HG02973 (cell line): Measurements from ENCODE around the gene OLA1.

Experiments used
- ATAC-seq: cut with Tn5 transposase; IDR thresholded peaks from one replicate; pipeline ENCODE4 v1.9.1; 2021; ENCODE audit warnings: moderate library complexity; ENCODE audit not compliant: unreplicated experiment

The OLA1 gene

DNA sequence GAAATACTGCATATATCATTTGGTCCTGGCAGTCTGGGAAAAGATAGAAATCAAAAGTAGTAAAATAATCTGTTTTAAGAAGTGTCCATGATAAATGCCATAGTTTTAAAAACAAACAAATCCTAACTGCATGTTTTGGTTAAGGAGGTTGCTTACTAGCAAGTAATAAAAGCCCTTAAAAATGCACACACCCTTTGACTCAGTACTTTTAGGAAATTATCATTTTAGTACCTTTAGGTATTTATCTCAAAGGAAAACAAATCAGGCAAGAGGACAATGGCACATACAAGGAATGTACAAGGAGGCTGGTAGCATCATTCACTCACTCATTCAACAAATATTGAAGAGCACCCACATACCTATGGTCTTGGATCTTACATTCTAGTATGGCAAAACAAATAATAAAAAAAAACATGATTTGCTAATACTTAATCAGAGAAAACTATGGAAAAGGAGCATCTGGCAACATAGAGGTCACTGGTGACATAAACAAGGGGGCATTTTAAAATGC is 67.6 kb downstream of the OLA1 start:
- no peak for ATAC-seq

DNA sequence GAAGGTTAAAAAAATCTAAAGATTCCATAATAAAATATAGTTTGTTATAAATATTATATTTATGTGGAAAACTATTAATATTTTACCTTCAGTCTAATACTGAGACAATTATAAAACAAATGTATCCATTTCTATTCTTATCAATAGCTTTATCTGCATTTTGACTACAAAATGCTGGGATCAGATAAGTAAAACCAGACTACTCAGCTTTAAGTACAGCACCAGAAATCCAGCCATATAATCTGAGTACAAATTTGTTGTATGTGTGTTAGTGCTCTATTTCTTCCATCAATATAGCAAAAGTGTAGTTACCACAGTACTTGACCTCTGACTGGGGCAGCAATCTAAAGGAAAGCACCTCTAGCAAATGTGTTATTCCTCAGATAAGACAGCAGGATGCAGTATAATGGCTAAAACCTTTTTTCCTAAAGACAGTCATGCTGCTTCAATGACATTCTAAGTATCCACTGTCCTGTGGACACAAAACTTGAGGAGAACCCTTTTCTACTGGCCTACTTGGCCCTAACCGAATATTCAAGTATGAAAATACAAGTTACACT is 68.1 kb downstream of the OLA1 start:
- ATAC-seq: no peak

DNA sequence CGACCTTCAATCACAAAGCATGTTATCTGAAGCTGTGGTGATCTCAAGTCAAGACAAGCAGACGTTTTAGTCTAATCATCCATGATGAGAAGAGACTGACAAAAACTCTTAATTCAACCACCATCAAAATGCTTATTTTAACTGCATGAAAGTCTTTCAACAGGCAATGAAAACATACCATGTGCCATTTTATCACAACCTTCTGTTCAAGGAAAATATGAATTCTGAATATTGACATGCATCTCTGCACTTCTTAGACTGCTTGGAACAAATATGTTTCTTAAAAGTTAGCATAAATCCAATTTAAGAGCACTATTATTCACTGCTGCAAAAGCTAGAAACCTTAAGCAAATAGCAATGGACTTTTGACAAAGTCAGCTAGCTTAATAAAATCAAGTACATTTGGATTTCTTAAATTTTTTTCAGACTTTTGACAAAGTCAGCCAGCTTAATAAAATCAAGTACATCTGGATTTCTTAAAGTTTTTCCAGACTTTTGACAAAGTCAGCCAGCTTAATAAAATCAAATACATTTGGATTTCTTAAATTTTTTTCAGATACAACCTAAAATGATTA is 70.9 kb downstream of the OLA1 start:
- no peak for ATAC-seq

GRCh38 chr2:174176898-174177297 is 71.4 kb downstream of the OLA1 start:
- no peak for ATAC-seq

DNA sequence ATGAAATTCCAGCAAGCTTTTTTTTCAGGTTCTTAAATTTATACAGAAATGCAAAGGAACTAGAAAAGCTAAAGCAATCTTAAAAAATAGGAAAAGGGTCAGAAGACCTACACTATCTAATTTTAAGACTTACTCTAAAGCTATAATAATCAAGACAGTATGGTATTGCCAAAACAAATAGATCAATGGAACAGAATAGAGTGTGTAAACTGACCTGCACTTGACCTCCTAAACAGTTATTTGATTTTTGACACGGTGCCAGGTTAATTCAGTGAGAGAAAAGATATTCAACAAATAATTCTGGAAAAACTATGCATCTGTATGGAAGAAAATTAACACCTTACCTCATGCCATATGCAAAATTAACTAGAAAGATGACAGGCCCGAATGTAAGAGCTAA is 73.6 kb downstream of the OLA1 start:
- ATAC-seq: no peak

DNA sequence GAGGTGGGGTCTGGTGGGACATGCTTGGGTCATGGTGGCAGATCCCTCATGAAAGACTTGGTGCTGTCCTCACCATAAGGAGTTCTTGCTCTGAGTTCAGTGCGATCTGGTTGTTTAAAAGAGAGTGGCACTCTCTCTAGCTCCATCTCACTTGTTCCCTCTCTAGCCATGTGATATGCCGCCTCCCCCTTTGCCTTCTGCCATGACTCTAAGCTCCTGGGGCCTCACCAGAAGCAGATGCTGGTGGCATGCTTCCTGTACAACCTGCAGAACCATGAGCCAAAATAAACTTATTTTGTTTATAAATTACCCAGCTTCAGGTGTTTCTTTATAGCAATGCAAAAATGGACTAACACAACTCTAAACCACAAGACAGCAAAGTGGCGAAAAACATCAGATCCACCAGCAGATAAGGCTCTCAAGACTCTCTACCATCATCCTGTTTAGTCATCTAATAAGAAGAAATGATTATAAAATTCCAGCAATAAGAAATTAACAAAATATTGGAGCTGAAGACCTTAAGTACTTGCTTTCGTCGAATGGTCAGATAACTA is 75.5 kb downstream of the OLA1 start:
- ATAC-seq: no peak

- ATAC-seq: no peak
Observed at GRCh38 chr2:174171686-174172445, 76.5 kb downstream of the OLA1 start.

DNA sequence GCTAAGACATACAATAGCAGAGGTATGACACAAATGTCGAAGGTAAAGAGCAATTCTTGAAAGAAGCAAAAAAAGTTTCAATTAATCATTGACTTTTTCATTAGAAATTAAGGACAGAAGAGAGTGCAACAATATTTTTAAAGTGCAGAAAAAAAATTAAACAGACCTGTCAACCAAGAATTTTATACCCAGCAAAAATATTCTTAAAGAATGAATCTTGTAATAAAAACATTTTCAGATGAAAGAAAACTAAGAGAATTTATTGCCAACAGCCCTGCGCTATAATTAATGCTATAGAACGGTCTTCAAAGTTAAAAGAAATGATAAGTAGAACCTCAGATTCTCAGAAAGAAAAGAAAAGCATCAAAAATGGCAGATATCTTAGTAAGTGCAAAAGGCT is 79.0 kb downstream of the OLA1 start:
- ATAC-seq: no peak

- no peak for ATAC-seq
Observed at GRCh38 chr2:174166261-174166660, 82.1 kb downstream of the OLA1 start.

GRCh38 chr2:174161490-174161889 is 86.8 kb downstream of the OLA1 start:
- no peak for ATAC-seq

- no peak for ATAC-seq
Observed at GRCh38 chr2:174158003-174158402, 90.3 kb downstream of the OLA1 start.

GRCh38 chr2:174157053-174157452 is 91.3 kb downstream of the OLA1 start:
- ATAC-seq: no peak

GRCh38 chr2:174153757-174154680 is 94.3 kb downstream of the OLA1 start:
- ATAC-seq: no peak

- no peak for ATAC-seq
Observed at GRCh38 chr2:174149530-174149929, 98.8 kb downstream of the OLA1 start.

GRCh38 chr2:174148833-174149232 is 99.5 kb downstream of the OLA1 start:
- no peak for ATAC-seq

- no peak for ATAC-seq
Observed at GRCh38 chr2:174145827-174146226, 102.5 kb downstream of the OLA1 start.

GRCh38 chr2:174142290-174142689 is 106.0 kb downstream of the OLA1 start:
- no peak for ATAC-seq

GRCh38 chr2:174138161-174138560 is 110.2 kb downstream of the OLA1 start:
- ATAC-seq: no peak

DNA sequence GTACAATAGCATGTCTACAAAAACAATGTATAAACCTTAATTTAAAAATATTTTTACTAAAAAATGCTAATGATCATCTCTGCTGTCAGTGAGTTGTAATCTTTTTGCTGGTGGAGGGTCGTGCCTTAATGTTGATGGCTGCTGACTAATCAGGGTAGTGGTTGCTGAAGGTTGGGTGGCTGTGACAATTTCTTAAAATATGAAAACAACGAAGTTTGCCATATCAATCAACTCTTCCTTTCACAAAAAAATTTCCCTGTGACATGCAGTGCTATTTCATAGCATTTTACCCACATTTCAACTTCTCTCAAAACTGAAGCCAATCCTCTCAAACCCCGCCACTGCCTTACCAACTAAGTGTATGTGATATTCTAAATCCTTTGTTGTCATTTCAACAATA is 112.4 kb downstream of the OLA1 start:
- no peak for ATAC-seq

GRCh38 chr2:174125090-174125489 is 123.2 kb downstream of the OLA1 start:
- ATAC-seq: no peak

GRCh38 chr2:174124181-174124580 is 124.2 kb downstream of the OLA1 start:
- no peak for ATAC-seq
